Measurements from ENCODE around the gene ADGRG3.

Gene ADGRG3

GRCh38 chr16:57623251-57624043 lies 44.7 kb upstream of the ADGRG3 start:
- Histone ChIP-seq H3K36me3 (ENCODE audit: low read length) (no peaks in the 10 kb centered on the region), H2AFZ (ENCODE audit: low read depth, low read length, severe bottlenecking) (no peak overlapping the region), H3K9me2 (replicated peaks; ENCODE audit: insufficient read depth, low read length) (no peaks in the 10 kb centered on the region), H3K4me3 (ENCODE audit: insufficient read depth, low read length, poor library complexity, severe bottlenecking) (no peak overlapping the region), H3K9ac (ENCODE audit: low read length) (no peak overlapping the region), H3K4me2 (ENCODE audit: low read depth, low read length, poor library complexity, severe bottlenecking) (no peak overlapping the region), H3K79me2 (ENCODE audit: insufficient read depth, low read length) (no peaks in the 10 kb centered on the region), H3K27ac (ENCODE audit: low read depth, low read length) (no peak overlapping the region), H3K9me3 (ENCODE audit: insufficient read depth, low read length) (no peaks in the 10 kb centered on the region), H3F3A (ENCODE audit: insufficient read depth) (no peaks in the 10 kb centered on the region), H3K27me3 (ENCODE audit: low read length) (no peaks in the 10 kb centered on the region), H4K20me1 (ENCODE audit: low read depth, low read length) (no peaks in the 10 kb centered on the region)
- TF ChIP-seq EZH2phosphoT487 (conservative IDR thresholded peaks at IDR 0.05; ENCODE audit: low read length), result no peak
- TF ChIP-seq CTCF (IDR thresholded peaks at IDR 0.05; ENCODE audit: insufficient read depth, low read length, poor library complexity, severe bottlenecking), result no peak

GRCh38 chr16:57624044-57624688 lies 43.9 kb upstream of the ADGRG3 start:
- H3K27me3 ChIP-seq (ENCODE audit: low read length), result no peaks in the 10 kb centered on the region
- H3K36me3 ChIP-seq (ENCODE audit: low read length), result no peaks in the 10 kb centered on the region
- no peaks in the 10 kb centered on the region for H3K9me2 ChIP-seq (replicated peaks; ENCODE audit: insufficient read depth, low read length)
- no peaks in the 10 kb centered on the region for H4K20me1 ChIP-seq (ENCODE audit: low read depth, low read length)
- no peak overlapping the region for H3K9ac ChIP-seq (ENCODE audit: low read length)
- no peak overlapping the region for H2AFZ ChIP-seq (ENCODE audit: low read depth, low read length, severe bottlenecking)
- no peak overlapping the region for H3K4me3 ChIP-seq (ENCODE audit: insufficient read depth, low read length, poor library complexity, severe bottlenecking)
- H3F3A ChIP-seq (ENCODE audit: insufficient read depth), result no peaks in the 10 kb centered on the region
- no peaks in the 10 kb centered on the region for H3K79me2 ChIP-seq (ENCODE audit: insufficient read depth, low read length)
- TF ChIP-seq CTCF (IDR thresholded peaks at IDR 0.05; ENCODE audit: insufficient read depth, low read length, poor library complexity, severe bottlenecking), result no peak
- no peak for TF ChIP-seq EZH2phosphoT487 (conservative IDR thresholded peaks at IDR 0.05; ENCODE audit: low read length)
- H3K27ac ChIP-seq (ENCODE audit: low read depth, low read length), result no peak overlapping the region
- H3K9me3 ChIP-seq (ENCODE audit: insufficient read depth, low read length), result no peaks in the 10 kb centered on the region
- no peak overlapping the region for H3K4me2 ChIP-seq (ENCODE audit: low read depth, low read length, poor library complexity, severe bottlenecking)

GRCh38 chr16:57624806-57625500 lies 43.2 kb upstream of the ADGRG3 start:
- Histone ChIP-seq H4K20me1 (ENCODE audit: low read depth, low read length) (no peaks in the 10 kb centered on the region), H3K9me2 (replicated peaks; ENCODE audit: insufficient read depth, low read length) (no peaks in the 10 kb centered on the region), H3K27me3 (ENCODE audit: low read length) (no peaks in the 10 kb centered on the region), H3K9me3 (ENCODE audit: insufficient read depth, low read length) (no peaks in the 10 kb centered on the region), H3K4me2 (ENCODE audit: low read depth, low read length, poor library complexity, severe bottlenecking) (no peak overlapping the region), H3K9ac (ENCODE audit: low read length) (no peak overlapping the region), H2AFZ (ENCODE audit: low read depth, low read length, severe bottlenecking) (no peak overlapping the region), H3K4me3 (ENCODE audit: insufficient read depth, low read length, poor library complexity, severe bottlenecking) (no peak overlapping the region), H3F3A (ENCODE audit: insufficient read depth) (no peaks in the 10 kb centered on the region), H3K79me2 (ENCODE audit: insufficient read depth, low read length) (no peaks in the 10 kb centered on the region), H3K27ac (ENCODE audit: low read depth, low read length) (no peak overlapping the region), H3K36me3 (ENCODE audit: low read length) (no peaks in the 10 kb centered on the region)
- no peak for TF ChIP-seq EZH2phosphoT487 (conservative IDR thresholded peaks at IDR 0.05; ENCODE audit: low read length)
- no peak for TF ChIP-seq CTCF (IDR thresholded peaks at IDR 0.05; ENCODE audit: insufficient read depth, low read length, poor library complexity, severe bottlenecking)

All from SU-DHL-6 (cell line).